HG02763 (cell line): ENCODE results near the gene PNMA6F.
A peak's percentile ranks its signal among the peaks of the same experiment; 100 is the strongest.
"Not testable (repeated sequence)": the region's sequence is repeated elsewhere in the genome, so short reads cannot be mapped to it uniquely, and the experiment has no call there.

ENCODE experiments used
- ATAC-seq: cut with Tn5 transposase; IDR thresholded peaks from one replicate; pipeline ENCODE4 v1.9.1; 2021; ENCODE audit warnings: mild to moderate bottlenecking, moderate library complexity; ENCODE audit not compliant: unreplicated experiment

The PNMA6F gene

GRCh38 chrX:153336121-153336894 is 14.7 kb upstream of the PNMA6F start:
- ATAC-seq: no peak

- no peak for ATAC-seq
Measured at GRCh38 chrX:153334654-153335295, 13.2 kb upstream of the PNMA6F start.

GRCh38 chrX:153333821-153334653 is 12.5 kb upstream of the PNMA6F start, which contains the start of gene ZNF275:
Gene ZNF275 (plus strand): TSS chrX:153334153. CDS start chrX:153336680, 2,527 bp downstream.
- ATAC-seq: peak; percentile 82

GRCh38 chrX:153333266-153333665 is 11.7 kb upstream of the PNMA6F start:
- ATAC-seq: no peak

GRCh38 chrX:153327561-153327960 is 6.0 kb upstream of the PNMA6F start:
- no peak for ATAC-seq

- ATAC-seq: no peak
Measured at GRCh38 chrX:153320555-153321184, 897 bp downstream of the PNMA6F start.

- not testable (repeated sequence) for ATAC-seq
Measured at GRCh38 chrX:153320047-153320443, 1.5 kb downstream of the PNMA6F start.

GRCh38 chrX:153319295-153320046 is 2.1 kb downstream of the PNMA6F start:
- ATAC-seq: no peak

GRCh38 chrX:153318811-153319210 is 2.8 kb downstream of the PNMA6F start:
- ATAC-seq: no peak

- ATAC-seq: no peak
Measured at GRCh38 chrX:153317996-153318722, 3.4 kb downstream of the PNMA6F start.

GRCh38 chrX:153317306-153317705 is 4.3 kb downstream of the PNMA6F start:
- ATAC-seq: no peak

- ATAC-seq: no peak
Measured at GRCh38 chrX:153312842-153313241, 8.7 kb downstream of the PNMA6F start.

- ATAC-seq: no peak
Measured at GRCh38 chrX:153312041-153312440, 9.5 kb downstream of the PNMA6F start.

GRCh38 chrX:153310901-153311300 is 10.7 kb downstream of the PNMA6F start:
- ATAC-seq: no peak

- no peak for ATAC-seq
Measured at GRCh38 chrX:153307276-153308178, 14.0 kb downstream of the PNMA6F start.

GRCh38 chrX:153306527-153307115 is 14.9 kb downstream of the PNMA6F start:
- ATAC-seq: no peak

- no peak for ATAC-seq
Measured at GRCh38 chrX:153305972-153306371, 15.6 kb downstream of the PNMA6F start.
